Parathyroid adenoma (tissue), 2 donors: ENCODE data around the gene ITPR1.

Source experiments
- H2AFZ ChIP-seq: fragments of 300-600 bp; sonication (generic); one replicate; pipeline ENCODE4 v1.7.0; 2017; ENCODE audit warnings: antibody characterized with exemption, mild to moderate bottlenecking
- H3K27ac ChIP-seq: fragments of 300-600 bp; sonication (generic); one replicate; pipeline ENCODE4 v1.7.0; 2017
- H3K27me3 ChIP-seq: fragments of 300-600 bp; sonication (generic); one replicate; pipeline ENCODE4 v1.7.0; 2017; ENCODE audit warnings: low read length; ENCODE audit not compliant: control insufficient read depth, insufficient read depth
- H3K36me3 ChIP-seq: fragments of 300-600 bp; sonication (generic); one replicate; pipeline ENCODE4 v1.7.0; 2017; ENCODE audit warnings: low read length; ENCODE audit not compliant: control insufficient read depth, insufficient read depth
- H3K4me1 ChIP-seq: fragments of 300-600 bp; sonication (generic); one replicate; pipeline ENCODE4 v1.7.0; 2017; ENCODE audit warnings: control low read depth
- H3K4me2 ChIP-seq: fragments of 300-600 bp; sonication (generic); one replicate; pipeline ENCODE4 v1.7.0; 2017; ENCODE audit warnings: low read length
- H3K4me3 ChIP-seq: fragments of 300-600 bp; sonication (generic); one replicate; pipeline ENCODE4 v1.7.0; 2017; ENCODE audit warnings: low read depth, low read length
- H3K79me2 ChIP-seq: fragments of 300-600 bp; sonication (generic); one replicate; pipeline ENCODE4 v1.7.0; 2017; ENCODE audit warnings: control low read depth
- H3K9ac ChIP-seq: fragments of 300-600 bp; sonication (generic); one replicate; pipeline ENCODE4 v1.7.0; 2017; ENCODE audit warnings: mild to moderate bottlenecking
- H3K9me3 ChIP-seq: fragments of 300-600 bp; sonication (generic); one replicate; pipeline ENCODE4 v1.7.0; 2017; ENCODE audit warnings: low read length; ENCODE audit not compliant: control insufficient read depth
- CTCF ChIP-seq: fragments of 300-600 bp; sonication (generic); IDR thresholded peaks from one replicate; pipeline ENCODE4 v1.7.0; 2017; ENCODE audit warnings: antibody characterized with exemption, mild to moderate bottlenecking
- donor health status: primary hyperparathyroidism.

Gene ITPR1

GRCh38 chr3:4688411-4688810 is 195.3 kb downstream of the ITPR1 start:
- Histone ChIP-seq H2AFZ (peak overlapping the region; percentile 34), H3K4me2 (peak overlapping the region; percentile 9), H3K27ac (peak overlapping the region; percentile 86), H3K79me2 (no peaks in the 10 kb centered on the region), H3K36me3 (no peaks in the 10 kb centered on the region), H3K27me3 (no peaks in the 10 kb centered on the region), H3K9me3 (no peaks in the 10 kb centered on the region), H3K9ac (no peak overlapping the region), H3K4me3 (peak overlapping the region; percentile 9), H3K4me1 (peaks cover 36% of the 10 kb centered on the region)
- no peak for TF ChIP-seq CTCF

GRCh38 chr3:4689021-4689420 is 195.9 kb downstream of the ITPR1 start:
- no peaks in the 10 kb centered on the region for H3K9me3 ChIP-seq
- peak overlapping the region; percentile 9 for H3K4me3 ChIP-seq
- no peak overlapping the region for H2AFZ ChIP-seq
- no peak overlapping the region for H3K4me2 ChIP-seq
- no peaks in the 10 kb centered on the region for H3K79me2 ChIP-seq
- H3K4me1 ChIP-seq: peaks cover 39% of the 10 kb centered on the region
- no peak for TF ChIP-seq CTCF
- peak overlapping the region; percentile 86 for H3K27ac ChIP-seq
- H3K9ac ChIP-seq: no peak overlapping the region
- H3K36me3 ChIP-seq: no peaks in the 10 kb centered on the region
- H3K27me3 ChIP-seq: no peaks in the 10 kb centered on the region

- H3K4me3 ChIP-seq: no peak overlapping the region
- H3K27me3 ChIP-seq: no peaks in the 10 kb centered on the region
- H3K4me2 ChIP-seq: no peak overlapping the region
- TF ChIP-seq CTCF: no peak
- peaks cover 39% of the 10 kb centered on the region for H3K4me1 ChIP-seq
- no peaks in the 10 kb centered on the region for H3K79me2 ChIP-seq
- no peak overlapping the region for H3K9ac ChIP-seq
- H3K27ac ChIP-seq: no peak overlapping the region
- H2AFZ ChIP-seq: no peak overlapping the region
- H3K9me3 ChIP-seq: no peaks in the 10 kb centered on the region
- no peaks in the 10 kb centered on the region for H3K36me3 ChIP-seq
These were observed 197.1 kb downstream of the ITPR1 start for GRCh38 chr3:4690277-4690676.

- Histone ChIP-seq H3K4me1 (peaks cover 33% of the 10 kb centered on the region), H3K79me2 (no peaks in the 10 kb centered on the region), H3K4me3 (no peak overlapping the region), H3K27ac (no peak overlapping the region), H3K9me3 (no peaks in the 10 kb centered on the region), H2AFZ (peak overlapping the region; percentile 36), H3K9ac (no peak overlapping the region), H3K36me3 (no peaks in the 10 kb centered on the region), H3K4me2 (no peak overlapping the region), H3K27me3 (no peaks in the 10 kb centered on the region)
- TF ChIP-seq CTCF: no peak
These were observed 200.5 kb downstream of the ITPR1 start for GRCh38 chr3:4693620-4694019.

- H3K27me3 ChIP-seq: no peaks in the 10 kb centered on the region
- no peaks in the 10 kb centered on the region for H3K9me3 ChIP-seq
- H2AFZ ChIP-seq: no peak overlapping the region
- H3K9ac ChIP-seq: no peak overlapping the region
- no peaks in the 10 kb centered on the region for H3K36me3 ChIP-seq
- no peak overlapping the region for H3K4me3 ChIP-seq
- H3K27ac ChIP-seq: no peak overlapping the region
- H3K4me2 ChIP-seq: no peak overlapping the region
- H3K4me1 ChIP-seq: peaks cover 24% of the 10 kb centered on the region
- H3K79me2 ChIP-seq: no peaks in the 10 kb centered on the region
- no peak for TF ChIP-seq CTCF
These were observed 202.7 kb downstream of the ITPR1 start for GRCh38 chr3:4695846-4696245.
